ENCODE results near the gene EN2.

EN2 gene

GRCh38 chr7:155414547-155415492 lies 43.1 kb upstream of the EN2 start:
- no peak for DNase-seq (ENCODE audit: low read depth)
- TF ChIP-seq CTCF (IDR thresholded peaks at IDR 0.05; ENCODE audit: insufficient read depth, low read depth, low read length, missing control alignments): no peak

GRCh38 chr7:155416646-155417380 lies 41.1 kb upstream of the EN2 start:
- H3K4me3 ChIP-seq (ENCODE audit: low read depth, low read length): no peak overlapping the region
- no peak for TF ChIP-seq CTCF (IDR thresholded peaks at IDR 0.05; ENCODE audit: insufficient read depth, low read depth, low read length, missing control alignments)
- no peak for DNase-seq (ENCODE audit: low read depth)

More at GRCh38 chr7:155414547-155415492, 43.1 kb upstream of the EN2 start:
- H3K4me3 ChIP-seq (ENCODE audit: low read depth, low read length): no peak overlapping the region

- no peak for DNase-seq (ENCODE audit: low read depth)
- no peak overlapping the region for H3K4me3 ChIP-seq (ENCODE audit: low read depth, low read length)
- no peak for TF ChIP-seq CTCF (IDR thresholded peaks at IDR 0.05; ENCODE audit: insufficient read depth, low read depth, low read length, missing control alignments)
Measured at GRCh38 chr7:155418304-155418703, 39.6 kb upstream of the EN2 start.

- DNase-seq (ENCODE audit: low read depth): no peak
- no peak for TF ChIP-seq CTCF (IDR thresholded peaks at IDR 0.05; ENCODE audit: insufficient read depth, low read depth, low read length, missing control alignments)
- no peak overlapping the region for H3K4me3 ChIP-seq (ENCODE audit: low read depth, low read length)
Measured at GRCh38 chr7:155418941-155419755, 38.8 kb upstream of the EN2 start.

- no peak for DNase-seq (ENCODE audit: low read depth)
- TF ChIP-seq CTCF (IDR thresholded peaks at IDR 0.05; ENCODE audit: insufficient read depth, low read depth, low read length, missing control alignments): no peak
- H3K4me3 ChIP-seq (ENCODE audit: low read depth, low read length): no peak overlapping the region
Measured at GRCh38 chr7:155420116-155420515, 37.8 kb upstream of the EN2 start.

DNA sequence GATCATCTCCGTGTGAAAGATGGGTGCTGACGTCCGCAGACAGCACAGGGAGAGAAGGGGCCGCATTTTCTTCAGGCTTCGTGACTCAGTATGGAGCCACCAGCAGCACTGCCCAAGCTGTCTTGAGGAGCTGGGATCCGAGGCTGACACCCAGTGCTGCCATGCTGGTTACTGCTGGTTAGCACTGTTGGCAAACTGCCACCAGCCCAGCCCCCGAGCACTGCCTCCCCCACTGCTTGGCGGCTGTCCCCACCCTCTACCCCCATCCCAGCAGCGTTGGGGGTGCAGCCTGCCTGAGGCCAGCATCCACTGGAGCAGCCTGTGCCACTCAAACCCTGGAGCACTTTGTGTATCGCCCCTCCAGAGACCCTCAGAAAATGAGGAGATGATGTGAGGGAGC lies 35.8 kb upstream of the EN2 start:
- TF ChIP-seq CTCF (IDR thresholded peaks at IDR 0.05; ENCODE audit: insufficient read depth, low read depth, low read length, missing control alignments): no peak
- no peak overlapping the region for H3K4me3 ChIP-seq (ENCODE audit: low read depth, low read length)
- DNase-seq (ENCODE audit: low read depth): no peak

Measured in GM12865 (cell line).